Astrocyte (in vitro differentiated cells and primary cell): Measurements from ENCODE around the gene C13orf42.

Experiments used
- EZH2 ChIP-seq: IDR thresholded peaks from 2 replicates; pipeline ENCODE4 v1.6.1; 2012; ENCODE audit warnings: mild to moderate bottlenecking, low read length, inconsistent platforms; ENCODE audit not compliant: insufficient read depth
- TF ChIP-seq, protein P1 (sequence below): IDR thresholded peaks from 2 replicates; pipeline ENCODE4 v1.5.1; 2011; ENCODE audit warnings: low read depth, mild to moderate bottlenecking, inconsistent platforms, low read length, moderate library complexity; ENCODE audit not compliant: insufficient read depth

DNA sequence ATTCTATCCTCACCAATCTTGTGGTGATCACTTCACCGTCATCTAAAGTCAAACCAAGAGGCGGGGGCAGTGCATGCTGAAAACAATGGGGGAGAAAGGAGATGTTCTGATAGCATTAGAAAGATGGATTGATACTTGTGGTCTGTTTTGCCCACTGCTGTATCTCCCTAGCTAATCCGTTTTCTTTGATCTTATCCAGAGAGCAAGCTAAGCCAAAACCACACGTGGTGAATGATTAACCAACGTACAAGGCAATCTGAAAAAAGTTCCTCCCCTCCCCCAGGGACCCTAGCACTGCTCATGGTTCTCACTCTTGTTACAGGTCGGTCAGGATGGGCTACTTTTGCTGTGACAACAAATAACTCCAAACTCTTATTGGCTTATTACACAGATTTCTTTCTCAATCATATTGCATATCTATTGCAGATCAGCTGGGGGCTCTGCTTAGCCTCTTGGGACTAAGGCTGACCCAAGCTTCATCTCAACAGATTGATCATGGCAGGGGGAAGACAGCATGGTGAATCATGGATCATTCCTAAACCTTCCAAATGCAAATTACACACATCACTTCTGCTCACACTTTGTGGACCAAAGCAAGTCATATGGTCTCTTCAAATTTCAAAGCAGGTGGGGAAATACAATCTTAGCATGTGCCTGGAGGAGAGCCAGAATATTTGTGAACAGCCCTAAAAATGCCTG is 11.9 kb upstream of the C13orf42 start:
- TF ChIP-seq, protein P1, sequence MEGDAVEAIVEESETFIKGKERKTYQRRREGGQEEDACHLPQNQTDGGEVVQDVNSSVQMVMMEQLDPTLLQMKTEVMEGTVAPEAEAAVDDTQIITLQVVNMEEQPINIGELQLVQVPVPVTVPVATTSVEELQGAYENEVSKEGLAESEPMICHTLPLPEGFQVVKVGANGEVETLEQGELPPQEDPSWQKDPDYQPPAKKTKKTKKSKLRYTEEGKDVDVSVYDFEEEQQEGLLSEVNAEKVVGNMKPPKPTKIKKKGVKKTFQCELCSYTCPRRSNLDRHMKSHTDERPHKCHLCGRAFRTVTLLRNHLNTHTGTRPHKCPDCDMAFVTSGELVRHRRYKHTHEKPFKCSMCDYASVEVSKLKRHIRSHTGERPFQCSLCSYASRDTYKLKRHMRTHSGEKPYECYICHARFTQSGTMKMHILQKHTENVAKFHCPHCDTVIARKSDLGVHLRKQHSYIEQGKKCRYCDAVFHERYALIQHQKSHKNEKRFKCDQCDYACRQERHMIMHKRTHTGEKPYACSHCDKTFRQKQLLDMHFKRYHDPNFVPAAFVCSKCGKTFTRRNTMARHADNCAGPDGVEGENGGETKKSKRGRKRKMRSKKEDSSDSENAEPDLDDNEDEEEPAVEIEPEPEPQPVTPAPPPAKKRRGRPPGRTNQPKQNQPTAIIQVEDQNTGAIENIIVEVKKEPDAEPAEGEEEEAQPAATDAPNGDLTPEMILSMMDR, result no peak
- TF ChIP-seq EZH2, result no peak
